PC-9 (cell line): ENCODE results near the gene CLASP1. TPM values are rescaled to one million over a fixed set of nuclear protein-coding genes. Genes with fewer than 3 reads are reported as not detected.

Source experiments
- BruUV-seq: library from RNA; stranded (reverse); fragments of 400-500 nt; replicated peaks from 2 replicates; lab custom pipeline; 2021; lab: Mats Ljungman, UMichigan
- CTCF ChIA-PET: fragments of 300-600 bp; sonication (Branson Sonifier 250); formaldehyde crosslinking; loops from one replicate; lab custom pipeline; 2022; ENCODE audit warnings: antibody characterized with exemption; lab: Charles Lee
- POLR2A ChIA-PET: fragments of 300-600 bp; sonication (Branson Sonifier 250); formaldehyde crosslinking; loops from one replicate; lab custom pipeline; 2022; ENCODE audit warnings: antibody characterized with exemption; ENCODE audit not compliant: unreplicated experiment; lab: Charles Lee
- DNase-seq, 2 experiments: peaks; one replicate each; pipeline versions ENCODE4 v3.0.0 to v3.0.0-alpha.2; 2015 to 2022; ENCODE audit warnings: mixed read lengths in 1 of 2
- H2AFZ ChIP-seq: fragments of 200-600 bp; sonication (generic); 2 replicates; pipeline ENCODE4 v1.8.1; 2017; ENCODE audit warnings: antibody characterized with exemption
- H3F3A ChIP-seq: fragments of 200-600 bp; sonication (generic); 2 replicates; pipeline ENCODE4 v1.8.1; 2017; ENCODE audit warnings: antibody characterized with exemption, mild to moderate bottlenecking, low read depth; ENCODE audit not compliant: insufficient read depth
- H3K27ac ChIP-seq: fragments of 200-600 bp; sonication (generic); 2 replicates; pipeline ENCODE4 v1.6.1; 2016; ENCODE audit warnings: mixed run types
- H3K27me3 ChIP-seq: fragments of 200-600 bp; sonication (generic); 2 replicates; pipeline ENCODE4 v1.6.1; 2016; ENCODE audit warnings: low read depth, mixed run types; ENCODE audit not compliant: insufficient read depth
- H3K36me3 ChIP-seq: fragments of 200-600 bp; sonication (generic); 2 replicates; pipeline ENCODE4 v1.6.1; 2016; ENCODE audit warnings: low read depth, mixed run types
- H3K4me1 ChIP-seq: fragments of 200-600 bp; sonication (generic); replicated peaks from 2 replicates; pipeline ENCODE4 v1.6.1; 2016; ENCODE audit warnings: mixed run types; ENCODE audit not compliant: insufficient read depth
- H3K4me2 ChIP-seq: fragments of 200-600 bp; sonication (generic); 2 replicates; pipeline ENCODE4 v1.6.1; 2017; ENCODE audit warnings: mixed run types
- H3K4me3 ChIP-seq: fragments of 200-600 bp; sonication (generic); 2 replicates; pipeline ENCODE4 v1.6.1; 2016; ENCODE audit warnings: mixed run types
- H3K79me2 ChIP-seq: fragments of 200-600 bp; sonication (generic); 2 replicates; pipeline ENCODE4 v1.6.1; 2017; ENCODE audit warnings: low read depth, mixed run types
- H3K9me2 ChIP-seq: fragments of 200-600 bp; sonication (generic); 2 replicates; pipeline ENCODE4 v1.8.1; 2017; ENCODE audit warnings: mild to moderate bottlenecking; ENCODE audit not compliant: insufficient read depth
- H3K9me3 ChIP-seq: fragments of 200-600 bp; sonication (generic); 2 replicates; pipeline ENCODE4 v1.8.1; 2016; ENCODE audit warnings: low read depth; ENCODE audit not compliant: insufficient read depth
- H4K20me1 ChIP-seq: fragments of 200-600 bp; sonication (generic); 2 replicates; pipeline ENCODE4 v1.8.1; 2017; ENCODE audit not compliant: insufficient read depth
- CTCF ChIP-seq: fragments of 200-600 bp; sonication (generic); conservative IDR thresholded peaks from 2 replicates; pipeline ENCODE4 v1.6.1; 2017; ENCODE audit warnings: mixed run types, antibody characterized with exemption, mild to moderate bottlenecking, moderate library complexity
- EZH2 ChIP-seq: fragments of 200-600 bp; sonication (generic); IDR thresholded peaks from 2 replicates; pipeline ENCODE4 v1.8.0; 2017; ENCODE audit warnings: antibody characterized with exemption, low read depth
- intact Hi-C: fragments of 100-400 bp; cut with micrococcal nuclease; formaldehyde crosslinking; loops from one replicate; pipeline ENCODE4 v1.10.0; 2022; ENCODE audit not compliant: unreplicated experiment
- total RNA-seq: library from RNA; stranded (reverse); gene quantifications from 2 replicates; pipeline ENCODE4 v1.2.3, GENCODE V29; 2021

CLASP1 gene
- total RNA-seq, 1 experiment from 2014 or later = 61.8 TPM

GRCh38 chr2:121293450-121294325 is 355.6 kb downstream of the CLASP1 start:
- peak; percentile 39 to 60 for DNase-seq
- H3K27me3 ChIP-seq = no peaks in the 10 kb centered on the region
- peaks cover 7% of the 10 kb centered on the region for H3K4me1 ChIP-seq
- H3F3A ChIP-seq = no peaks in the 10 kb centered on the region
- H3K9me3 ChIP-seq = no peaks in the 10 kb centered on the region
- no peak overlapping the region for H3K27ac ChIP-seq
- TF ChIP-seq EZH2 = no peak
- TF ChIP-seq CTCF = no peak
- ChIA-PET CTCF (interaction anchor here (0.7 kb wide), 1 partner anchor 195 kb away, joined by 5 read pairs; no protein-coding TSS in a partner anchor), POLR2A (interaction anchor here (0.6 kb wide), 1 partner anchor 215 kb away, joined by 3 read pairs; no protein-coding TSS in a partner anchor)
- peak overlapping the region; percentile 3; the same call in 1 of the 2 replicates for H3K4me2 ChIP-seq
- no peaks in the 10 kb centered on the region for H4K20me1 ChIP-seq
- no TSS peak for BruUV-seq
- H3K9me2 ChIP-seq = no peaks in the 10 kb centered on the region
- intact Hi-C loops = no loop called here
- H2AFZ ChIP-seq = no peak overlapping the region
- no peaks in the 10 kb centered on the region for H3K79me2 ChIP-seq
- no peaks in the 10 kb centered on the region for H3K36me3 ChIP-seq
- H3K4me3 ChIP-seq = no peak overlapping the region

- CTCF ChIA-PET = no interaction called here
- no peak for DNase-seq
- no peaks in the 10 kb centered on the region for H3K36me3 ChIP-seq
- H2AFZ ChIP-seq = no peak overlapping the region
- no peaks in the 10 kb centered on the region for H3K27me3 ChIP-seq
- BruUV-seq = no TSS peak
- H3F3A ChIP-seq = peaks cover 4% of the 10 kb centered on the region; the same call in 1 of the 2 replicates
- intact Hi-C loops = no loop called here
- no peaks in the 10 kb centered on the region for H3K9me3 ChIP-seq
- H3K4me1 ChIP-seq = peaks cover 7% of the 10 kb centered on the region
- POLR2A ChIA-PET = no interaction called here
- H3K79me2 ChIP-seq = no peaks in the 10 kb centered on the region
- no peak for TF ChIP-seq EZH2
- no peak for TF ChIP-seq CTCF
- no peaks in the 10 kb centered on the region for H4K20me1 ChIP-seq
- no peak overlapping the region for H3K4me3 ChIP-seq
- H3K9me2 ChIP-seq = no peaks in the 10 kb centered on the region
- H3K4me2 ChIP-seq = no peak overlapping the region
- H3K27ac ChIP-seq = no peak overlapping the region
Measured at GRCh38 chr2:121291251-121291580, 358.0 kb downstream of the CLASP1 start.

GRCh38 chr2:121289271-121289670 is 360.0 kb downstream of the CLASP1 start:
- TF ChIP-seq EZH2 = no peak
- no peak for TF ChIP-seq CTCF
- no peak overlapping the region for H3K4me3 ChIP-seq
- no peaks in the 10 kb centered on the region for H3K9me2 ChIP-seq
- DNase-seq = no peak
- H3K27me3 ChIP-seq = no peaks in the 10 kb centered on the region
- H3K4me2 ChIP-seq = no peak overlapping the region
- H4K20me1 ChIP-seq = no peaks in the 10 kb centered on the region
- ChIA-PET CTCF (no interaction called here), POLR2A (no interaction called here)
- H3K9me3 ChIP-seq = no peaks in the 10 kb centered on the region
- H3K36me3 ChIP-seq = no peaks in the 10 kb centered on the region
- no TSS peak for BruUV-seq
- intact Hi-C loops = loop anchor here (10.0 kb wide), 1 partner anchor 84 kb away; no protein-coding TSS in a partner anchor
- no peaks in the 10 kb centered on the region for H3K79me2 ChIP-seq
- peaks cover 10% of the 10 kb centered on the region for H3K4me1 ChIP-seq
- H3F3A ChIP-seq = peaks cover 6% of the 10 kb centered on the region; the same call in 1 of the 2 replicates
- H2AFZ ChIP-seq = no peak overlapping the region
- no peak overlapping the region for H3K27ac ChIP-seq
